Bronchial epithelial cell (primary cell): ENCODE measurements around the gene RUNX2. TPM values are rescaled to one million over a fixed set of nuclear protein-coding genes. Genes with fewer than 3 reads are reported as not detected.

Experiments
- DNase-seq: peaks from one replicate; pipeline ENCODE4 v3.0.0-alpha.2; 2010; ENCODE audit warnings: low read depth
- FAIRE-seq: peaks from 2 replicates; lab custom pipeline; 2011; peaks lifted over from hg19 to GRCh38; lab: Jason Lieb, UNC
- H3K27me3 ChIP-seq: 2 replicates; pipeline ENCODE4 v1.5.1; 2011; ENCODE audit warnings: low read length; ENCODE audit not compliant: control insufficient read depth, insufficient read depth
- H3K36me3 ChIP-seq: 2 replicates; pipeline ENCODE4 v1.5.1; 2011; ENCODE audit warnings: low read length; ENCODE audit not compliant: control insufficient read depth, insufficient read depth
- H3K4me3 ChIP-seq: 2 replicates; pipeline ENCODE4 v1.5.1; 2011; ENCODE audit warnings: mild to moderate bottlenecking, low read depth, low read length, control low read depth
- total RNA-seq: library from RNA; depleted of rRNA; stranded (reverse); fragments of >200 nt; gene quantifications from 2 replicates; pipeline ENCODE4 v1.2.1, GENCODE V29; 2014
- TF ChIP-seq, protein P1 (sequence below): IDR thresholded peaks from 2 replicates; pipeline ENCODE4 v1.5.1; 2011; ENCODE audit warnings: mild to moderate bottlenecking, moderate library complexity, low read length, control low read depth, inconsistent platforms; ENCODE audit not compliant: insufficient read depth, severe bottlenecking

RUNX2 gene
- total RNA-seq, 1 donor from 2014 or later: 0.79 TPM

DNA sequence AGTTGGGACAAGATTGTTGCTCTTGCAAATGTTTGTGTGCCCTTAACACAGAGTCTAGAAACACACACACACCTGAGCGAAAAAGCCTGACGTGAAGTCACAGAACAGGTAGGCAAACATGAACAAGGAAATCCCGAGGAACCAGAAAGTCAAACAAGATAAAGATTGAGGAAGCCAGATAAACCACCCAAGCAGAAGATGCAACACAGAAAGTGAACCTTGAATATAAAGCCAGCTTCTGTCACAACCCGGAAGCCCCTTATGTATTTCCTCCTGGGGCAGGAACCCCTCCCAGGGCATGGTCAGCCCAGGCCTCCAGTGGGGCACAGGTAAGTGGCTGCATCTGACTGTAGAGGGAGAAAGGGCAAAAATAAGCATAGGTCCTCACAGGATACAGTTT lies 207.8 kb downstream of the RUNX2 start:
- TF ChIP-seq, protein P1, sequence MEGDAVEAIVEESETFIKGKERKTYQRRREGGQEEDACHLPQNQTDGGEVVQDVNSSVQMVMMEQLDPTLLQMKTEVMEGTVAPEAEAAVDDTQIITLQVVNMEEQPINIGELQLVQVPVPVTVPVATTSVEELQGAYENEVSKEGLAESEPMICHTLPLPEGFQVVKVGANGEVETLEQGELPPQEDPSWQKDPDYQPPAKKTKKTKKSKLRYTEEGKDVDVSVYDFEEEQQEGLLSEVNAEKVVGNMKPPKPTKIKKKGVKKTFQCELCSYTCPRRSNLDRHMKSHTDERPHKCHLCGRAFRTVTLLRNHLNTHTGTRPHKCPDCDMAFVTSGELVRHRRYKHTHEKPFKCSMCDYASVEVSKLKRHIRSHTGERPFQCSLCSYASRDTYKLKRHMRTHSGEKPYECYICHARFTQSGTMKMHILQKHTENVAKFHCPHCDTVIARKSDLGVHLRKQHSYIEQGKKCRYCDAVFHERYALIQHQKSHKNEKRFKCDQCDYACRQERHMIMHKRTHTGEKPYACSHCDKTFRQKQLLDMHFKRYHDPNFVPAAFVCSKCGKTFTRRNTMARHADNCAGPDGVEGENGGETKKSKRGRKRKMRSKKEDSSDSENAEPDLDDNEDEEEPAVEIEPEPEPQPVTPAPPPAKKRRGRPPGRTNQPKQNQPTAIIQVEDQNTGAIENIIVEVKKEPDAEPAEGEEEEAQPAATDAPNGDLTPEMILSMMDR: no peak
- H3K36me3 ChIP-seq: no peaks in the 10 kb centered on the region
- H3K4me3 ChIP-seq: no peak overlapping the region
- FAIRE-seq (no peak), DNase-seq (no peak)
- no peaks in the 10 kb centered on the region for H3K27me3 ChIP-seq

DNA sequence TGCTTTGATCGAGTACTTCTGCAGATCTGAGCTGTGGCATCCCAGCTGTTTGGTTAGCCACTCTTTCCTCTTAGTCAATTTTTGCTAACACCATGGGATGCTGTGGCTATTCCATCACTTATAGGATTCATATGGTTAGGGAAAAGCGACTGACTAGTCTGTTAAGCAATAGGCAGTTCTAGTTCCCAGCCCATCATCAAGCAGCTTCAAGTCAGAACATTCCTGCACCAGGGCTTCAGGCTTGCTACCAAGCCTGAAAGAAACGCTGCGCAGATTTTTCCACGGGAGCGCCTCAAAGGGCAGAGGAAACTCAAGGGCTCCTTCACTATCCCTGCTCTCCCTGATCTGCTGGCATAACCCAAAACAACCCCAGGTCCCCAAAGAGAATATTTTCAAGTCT lies 209.4 kb downstream of the RUNX2 start:
- TF ChIP-seq, protein P1: no peak
- Histone ChIP-seq H3K4me3 (no peak overlapping the region), H3K36me3 (no peaks in the 10 kb centered on the region), H3K27me3 (no peaks in the 10 kb centered on the region)
- FAIRE-seq (no peak), DNase-seq (no peak)

DNA sequence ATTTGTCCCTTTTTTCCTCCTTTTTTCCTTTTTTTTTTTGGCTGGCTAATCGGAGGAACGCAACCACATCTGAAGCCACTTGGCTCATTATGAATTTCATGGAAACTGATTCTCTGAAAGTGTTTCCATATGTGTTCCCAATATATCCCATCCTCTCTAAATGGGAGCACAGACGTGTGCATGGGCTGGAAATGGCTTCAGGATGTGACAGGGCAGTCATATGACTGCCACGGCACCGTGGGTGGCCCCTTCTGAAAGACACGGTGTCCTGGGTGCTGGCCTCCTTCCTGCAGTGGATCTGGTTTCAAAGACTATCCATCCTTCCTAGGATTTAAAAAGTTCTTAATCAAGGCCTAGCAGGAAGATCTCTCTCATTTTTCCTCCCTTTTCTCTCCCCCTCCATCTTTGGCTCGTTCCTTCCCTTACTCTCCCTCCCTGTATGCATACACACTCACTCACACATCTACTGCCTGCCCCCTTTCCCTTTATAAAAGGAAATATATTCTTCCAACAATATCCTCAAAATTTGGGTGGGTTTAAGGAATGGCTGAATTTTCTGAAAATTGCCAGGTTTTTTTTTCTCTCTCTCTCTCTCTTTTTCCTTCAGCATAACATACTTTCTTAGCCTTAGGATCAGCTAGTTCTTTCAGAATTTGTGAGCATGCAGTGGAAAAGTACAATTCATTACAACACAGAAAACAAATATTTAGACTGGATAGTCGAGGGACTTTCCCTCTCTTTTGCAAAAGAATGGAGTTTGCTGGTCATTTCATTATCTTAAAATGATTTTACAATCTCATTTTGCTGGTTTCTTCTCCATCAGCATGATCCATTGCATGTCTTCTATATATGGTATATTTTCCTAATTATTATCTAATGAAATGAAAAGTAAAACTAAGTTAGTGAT lies 210.8 kb downstream of the RUNX2 start:
- no peaks in the 10 kb centered on the region for H3K36me3 ChIP-seq
- DNase-seq: no peak
- no peak overlapping the region for H3K4me3 ChIP-seq
- FAIRE-seq: no peak
- H3K27me3 ChIP-seq: no peaks in the 10 kb centered on the region
- TF ChIP-seq, protein P1: no peak

DNA sequence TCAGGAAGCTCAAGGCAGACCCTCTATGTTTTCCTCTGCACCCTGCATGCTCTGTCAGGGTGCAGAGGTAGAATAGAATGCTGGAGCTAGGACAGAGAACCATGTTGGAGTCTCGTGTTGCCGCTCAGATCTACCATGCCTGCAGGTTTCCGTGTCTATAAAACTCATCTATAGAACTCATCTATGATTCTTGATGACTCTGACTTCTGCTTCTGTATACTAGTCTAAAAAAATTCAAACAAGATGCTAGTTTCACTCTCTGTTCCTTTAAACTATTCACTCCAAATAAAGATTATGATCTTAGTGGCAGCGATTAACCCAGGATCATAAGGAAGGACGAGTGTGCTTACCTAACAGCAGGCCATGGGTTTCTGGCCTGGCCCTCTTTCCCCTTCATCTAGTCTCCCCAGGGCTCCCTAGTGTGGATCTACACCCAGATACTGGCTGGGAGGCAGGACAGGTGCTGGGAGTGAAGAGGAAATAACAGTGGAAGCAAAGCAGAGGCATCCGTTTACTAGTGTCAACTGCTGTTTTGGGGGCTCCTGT lies 212.3 kb downstream of the RUNX2 start:
- Histone ChIP-seq H3K36me3 (no peaks in the 10 kb centered on the region), H3K4me3 (no peak overlapping the region), H3K27me3 (no peaks in the 10 kb centered on the region)
- FAIRE-seq (no peak), DNase-seq (no peak)
- TF ChIP-seq, protein P1: no peak

DNA sequence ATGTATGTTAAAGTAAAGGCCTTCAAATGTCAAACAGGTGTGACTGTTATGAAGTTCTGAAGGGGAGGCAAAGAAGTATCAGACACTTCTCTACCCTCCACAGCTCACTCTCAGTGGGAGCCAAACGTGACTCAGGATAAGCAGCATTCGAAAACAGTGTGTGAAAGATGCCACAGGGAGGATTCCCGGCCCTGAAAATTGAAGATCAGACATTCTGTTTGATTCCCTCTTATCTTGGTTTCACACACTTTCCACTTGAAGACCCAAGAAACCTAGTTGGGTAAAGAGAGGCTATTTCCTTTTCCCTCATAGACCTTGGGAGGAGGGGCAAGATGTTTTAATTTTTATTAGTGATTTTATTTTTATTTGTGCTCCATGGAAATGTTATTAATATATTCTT lies 213.8 kb downstream of the RUNX2 start:
- DNase-seq: no peak
- FAIRE-seq: peak; percentile 7
- TF ChIP-seq, protein P1: no peak
- H3K27me3 ChIP-seq: no peaks in the 10 kb centered on the region
- H3K36me3 ChIP-seq: no peaks in the 10 kb centered on the region
- no peak overlapping the region for H3K4me3 ChIP-seq
